Measurements from ENCODE around the gene POLR1A. TPM values are rescaled to one million over a fixed set of nuclear protein-coding genes. Genes with fewer than 3 reads are reported as not detected.

POLR1A gene
- total RNA-seq, 1 experiment from 2014 or later, result 62.7 TPM

- peaks cover 0 to 1% of the 10 kb centered on the region in 2 experiments; a peak in 1 of 5 replicates for H3K9me3 Mint-ChIP-seq
- no peaks in the 10 kb centered on the region for H3K9me3 ChIP-seq (ENCODE audit: control insufficient read depth, low read depth, low read length)
- no peaks in the 10 kb centered on the region for H4K20me1 ChIP-seq (ENCODE audit: control insufficient read depth, insufficient read depth, insufficient read length)
- H2BK12ac ChIP-seq (ENCODE audit: insufficient read length, low read depth, low read length), result no peak overlapping the region
- no peaks in the 10 kb centered on the region for H3K79me2 ChIP-seq (ENCODE audit: insufficient read depth, low read length)
- H3K27ac ChIP-seq (ENCODE audit: insufficient read length, low read depth, low read length), result no peak overlapping the region
- H2AK5ac ChIP-seq (ENCODE audit: insufficient read length, low read length), result no peak overlapping the region
- H3K23ac ChIP-seq (ENCODE audit: insufficient read length, low read depth, low read length), result no peak overlapping the region
- H3K36me3 Mint-ChIP-seq (ENCODE audit: insufficient read depth in 1 of 3, low read depth in 3 of 3), result peaks cover 0 to under 1% (median 0%) of the 10 kb centered on the region in 3 experiments; a peak in 1 of 7 replicates
- H3K14ac ChIP-seq (ENCODE audit: insufficient read depth, low read length), result no peak overlapping the region; the same call in 1 of the 2 replicates
- no peak overlapping the region for H2AFZ ChIP-seq (ENCODE audit: low read length)
- no peak overlapping the region for H3K4me2 ChIP-seq (ENCODE audit: insufficient read depth, insufficient read length, low read length)
- H2BK5ac ChIP-seq (ENCODE audit: insufficient read length, low read length), result no peak overlapping the region
- DNase-seq, result peak; percentile 10
- no peaks in the 10 kb centered on the region for H3K27me3 ChIP-seq (ENCODE audit: insufficient read depth, low read length)
- no peak overlapping the region for H2BK120ac ChIP-seq (ENCODE audit: low read depth, low read length, poor library complexity, severe bottlenecking)
- H3K79me1 ChIP-seq (ENCODE audit: insufficient read depth, low read depth, low read length, poor library complexity, severe bottlenecking), result no peaks in the 10 kb centered on the region
- no peaks in the 10 kb centered on the region for H3K4me1 ChIP-seq (ENCODE audit: insufficient read depth, low read length)
- H3K23me2 ChIP-seq (ENCODE audit: insufficient read length, low read depth, low read length, poor library complexity, severe bottlenecking), result no peaks in the 10 kb centered on the region
- WGBS (ENCODE audit: extremely low coverage, insufficient read length, low lambda C conversion rate), result no CpG with 5 or more reads among the region's 8 CpGs
- TF ChIP-seq, protein P1, sequence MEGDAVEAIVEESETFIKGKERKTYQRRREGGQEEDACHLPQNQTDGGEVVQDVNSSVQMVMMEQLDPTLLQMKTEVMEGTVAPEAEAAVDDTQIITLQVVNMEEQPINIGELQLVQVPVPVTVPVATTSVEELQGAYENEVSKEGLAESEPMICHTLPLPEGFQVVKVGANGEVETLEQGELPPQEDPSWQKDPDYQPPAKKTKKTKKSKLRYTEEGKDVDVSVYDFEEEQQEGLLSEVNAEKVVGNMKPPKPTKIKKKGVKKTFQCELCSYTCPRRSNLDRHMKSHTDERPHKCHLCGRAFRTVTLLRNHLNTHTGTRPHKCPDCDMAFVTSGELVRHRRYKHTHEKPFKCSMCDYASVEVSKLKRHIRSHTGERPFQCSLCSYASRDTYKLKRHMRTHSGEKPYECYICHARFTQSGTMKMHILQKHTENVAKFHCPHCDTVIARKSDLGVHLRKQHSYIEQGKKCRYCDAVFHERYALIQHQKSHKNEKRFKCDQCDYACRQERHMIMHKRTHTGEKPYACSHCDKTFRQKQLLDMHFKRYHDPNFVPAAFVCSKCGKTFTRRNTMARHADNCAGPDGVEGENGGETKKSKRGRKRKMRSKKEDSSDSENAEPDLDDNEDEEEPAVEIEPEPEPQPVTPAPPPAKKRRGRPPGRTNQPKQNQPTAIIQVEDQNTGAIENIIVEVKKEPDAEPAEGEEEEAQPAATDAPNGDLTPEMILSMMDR (conservative IDR thresholded peaks at IDR 0.05), result no peak
- H3K4me1 Mint-ChIP-seq, result peaks cover under 1 to 11% of the 10 kb centered on the region in 2 experiments
- H4K5ac ChIP-seq (ENCODE audit: insufficient read length, low read depth, low read length), result no peak overlapping the region
- H3K9ac ChIP-seq (ENCODE audit: extremely low read depth, insufficient read length, low read length), result no peak overlapping the region
- no peak overlapping the region for H4K8ac ChIP-seq (replicated peaks; ENCODE audit: insufficient read length, low read depth, low read length)
- H2BK15ac ChIP-seq (ENCODE audit: low read depth, low read length), result no peak overlapping the region
- no peak overlapping the region for H3K4ac ChIP-seq (ENCODE audit: low read depth, low read length)
- H3K18ac ChIP-seq (ENCODE audit: insufficient read length, low read depth, low read length), result no peak overlapping the region
- H2BK20ac ChIP-seq (ENCODE audit: low read depth, low read length, poor library complexity, severe bottlenecking), result no peak overlapping the region
- H3K27ac Mint-ChIP-seq, result no peak overlapping the region; a peak in 2 of 7 replicates
- H4K91ac ChIP-seq (ENCODE audit: insufficient read length, low read depth, low read length), result no peak overlapping the region
- H3T11ph ChIP-seq (ENCODE audit: low read length), result no peak overlapping the region
- H3K27me3 Mint-ChIP-seq (ENCODE audit: low read depth), result no peaks in the 10 kb centered on the region
- H3K56ac ChIP-seq (ENCODE audit: insufficient read length, low read depth, low read length), result no peak overlapping the region
- no peak overlapping the region for H3K4me3 Mint-ChIP-seq
Measured at GRCh38 chr2:85994897-85995647, 110.6 kb downstream of the POLR1A start.
